GM10847 (cell line): ENCODE data around the gene GRN.

ENCODE experiments used
- POLR2A ChIP-seq: IDR thresholded peaks from 2 replicates; pipeline ENCODE4 v1.6.1; 2011; ENCODE audit not compliant: insufficient read length; ENCODE audit errors: extremely low read depth

The GRN gene

DNA sequence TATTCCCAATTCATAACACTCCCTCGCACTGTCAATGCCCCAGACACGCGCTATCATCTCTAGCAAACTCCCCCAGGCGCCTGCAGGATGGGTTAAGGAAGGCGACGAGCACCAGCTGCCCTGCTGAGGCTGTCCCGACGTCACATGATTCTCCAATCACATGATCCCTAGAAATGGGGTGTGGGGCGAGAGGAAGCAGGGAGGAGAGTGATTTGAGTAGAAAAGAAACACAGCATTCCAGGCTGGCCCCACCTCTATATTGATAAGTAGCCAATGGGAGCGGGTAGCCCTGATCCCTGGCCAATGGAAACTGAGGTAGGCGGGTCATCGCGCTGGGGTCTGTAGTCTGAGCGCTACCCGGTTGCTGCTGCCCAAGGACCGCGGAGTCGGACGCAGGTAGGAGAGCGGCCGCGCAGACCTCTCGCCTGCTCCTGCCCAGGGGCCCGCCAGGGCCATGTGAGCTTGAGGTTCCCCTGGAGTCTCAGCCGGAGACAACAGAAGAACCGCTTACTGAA lies at the start of gene GRN:
Gene GRN (plus strand): TSS at position 364 of the 515 bp plus-strand sequence. CDS start 3,863 bp downstream, outside the sequence.
- peak; percentile 88 for TF ChIP-seq POLR2A

DNA sequence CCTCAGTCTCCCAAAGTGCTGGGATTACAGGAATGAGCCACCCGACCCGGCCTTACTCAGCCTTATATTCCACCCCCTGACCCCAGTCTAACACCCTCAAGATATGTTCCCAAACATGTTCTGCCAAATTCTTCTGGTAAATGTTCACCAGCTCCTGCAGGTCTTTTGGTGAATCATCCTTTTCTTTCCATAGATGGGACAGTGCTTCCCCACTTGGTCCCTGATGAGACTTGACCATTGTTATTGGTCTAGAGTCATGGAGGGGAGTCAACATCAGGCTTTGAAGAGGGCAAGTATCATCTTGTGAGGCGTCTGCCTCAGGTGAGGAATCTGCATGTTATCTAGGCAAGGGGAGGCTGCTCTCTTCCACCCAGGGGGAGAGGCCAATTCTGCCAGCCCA lies 47.1 kb upstream of the GRN start:
- no peak for TF ChIP-seq POLR2A

DNA sequence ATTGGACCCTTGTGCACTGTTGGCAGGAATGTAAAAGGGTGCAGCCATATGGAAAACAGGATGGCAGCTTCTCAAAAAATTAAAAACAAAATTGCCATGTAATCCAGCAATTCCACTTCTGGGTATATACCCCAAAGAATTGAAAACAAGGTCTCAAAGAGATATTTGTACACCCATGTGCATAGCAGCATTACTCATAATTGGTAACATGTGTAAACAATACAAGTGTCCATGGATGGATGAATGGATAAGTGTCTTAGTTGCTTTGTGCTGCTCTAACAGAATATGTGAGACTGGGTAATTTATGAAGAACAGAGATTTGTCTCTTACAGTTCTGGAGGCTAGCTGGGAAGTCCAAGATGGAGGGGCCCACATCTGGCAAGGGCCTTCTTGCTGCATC lies 40.5 kb upstream of the GRN start:
- no peak for TF ChIP-seq POLR2A

DNA sequence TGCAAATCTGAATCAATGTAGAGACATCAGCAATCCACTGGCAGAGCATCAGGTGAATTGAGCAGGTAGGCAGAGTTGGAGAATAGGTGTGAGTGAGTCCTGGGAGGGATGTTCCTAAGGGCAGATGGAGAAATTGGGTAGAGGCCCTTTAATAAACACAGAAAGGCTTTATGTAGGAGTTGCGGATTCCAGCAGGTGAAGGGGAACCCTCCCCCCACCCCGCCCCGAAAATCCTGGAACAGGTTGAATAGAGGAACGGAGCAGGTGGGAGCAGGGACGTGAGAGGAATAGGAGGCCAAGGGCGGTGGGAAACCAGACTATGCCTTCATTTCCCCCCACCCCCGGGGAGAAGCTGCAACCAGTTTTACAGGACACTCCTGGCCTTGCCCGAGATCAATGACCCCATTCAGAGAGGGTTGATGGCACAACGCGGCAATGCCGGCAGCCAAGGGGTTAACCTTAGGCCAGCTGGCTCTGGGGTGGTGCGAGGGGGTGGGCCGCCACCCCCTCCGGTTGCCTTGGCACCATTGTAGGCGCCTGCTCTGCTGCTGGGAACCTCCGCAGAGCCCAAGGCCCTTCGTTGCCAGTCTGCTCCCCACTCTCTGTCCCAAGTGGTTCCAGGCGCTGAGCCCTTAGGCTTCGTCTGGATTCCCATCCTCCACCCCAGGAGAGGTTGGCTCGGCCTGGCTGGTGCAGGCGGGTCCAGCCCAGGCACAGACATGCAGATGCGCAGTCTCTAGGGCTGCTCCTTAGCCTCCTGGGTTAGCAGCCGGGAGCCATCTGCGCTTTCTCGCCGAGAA lies 37.5 kb upstream of the GRN start:
- no peak for TF ChIP-seq POLR2A

DNA sequence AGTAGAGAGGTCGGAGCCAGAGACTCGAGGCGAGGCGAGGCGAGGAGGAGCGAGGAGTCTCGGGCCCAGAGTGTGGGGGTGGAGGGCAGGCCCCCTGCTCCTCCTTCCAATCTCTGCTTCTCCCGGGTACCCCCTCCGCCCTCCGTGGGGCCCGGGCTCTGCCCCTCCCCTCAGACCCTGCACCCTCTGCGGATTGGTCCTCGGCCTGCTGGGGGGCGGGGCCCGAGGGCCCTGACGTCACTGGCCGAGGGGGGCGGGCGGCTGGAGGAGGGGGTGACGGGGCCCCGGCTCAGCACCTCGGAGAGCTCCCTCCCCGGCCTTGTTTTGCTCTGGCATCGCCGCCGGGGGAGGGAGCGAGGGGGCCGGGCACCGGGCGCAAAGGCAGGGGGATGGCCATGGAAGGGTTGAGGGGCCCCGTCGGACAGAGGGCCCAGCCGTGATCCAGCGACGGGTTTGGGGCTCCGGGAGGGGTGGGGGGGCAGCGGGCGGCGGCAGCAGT lies 36.7 kb upstream of the GRN start, which contains the start of gene RUNDC3A:
Gene RUNDC3A (plus strand): TSS at position 282 of the 499 bp plus-strand sequence. CDS start 232 bp downstream, outside the sequence.
- no peak for TF ChIP-seq POLR2A

DNA sequence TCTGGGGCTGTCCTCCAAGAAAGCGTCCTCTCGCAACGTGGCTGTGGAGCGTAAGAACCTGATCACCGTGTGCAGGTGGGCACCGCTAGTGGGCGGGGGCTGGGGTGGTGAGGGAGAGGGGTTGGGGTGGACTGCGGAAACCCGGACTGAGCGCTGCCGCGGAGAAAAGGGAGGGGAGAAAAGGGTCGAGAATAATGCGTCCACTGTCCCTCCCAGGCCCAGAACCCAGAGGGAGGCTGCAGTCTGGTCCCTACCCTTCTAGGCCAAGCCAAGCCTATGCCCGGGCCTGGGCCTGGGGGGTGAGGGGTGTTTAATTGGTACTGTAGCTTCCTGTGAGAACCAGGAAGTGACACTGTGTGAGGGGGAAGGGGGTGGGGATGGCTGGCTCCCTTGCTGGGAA lies 36.2 kb upstream of the GRN start:
- no peak for TF ChIP-seq POLR2A

DNA sequence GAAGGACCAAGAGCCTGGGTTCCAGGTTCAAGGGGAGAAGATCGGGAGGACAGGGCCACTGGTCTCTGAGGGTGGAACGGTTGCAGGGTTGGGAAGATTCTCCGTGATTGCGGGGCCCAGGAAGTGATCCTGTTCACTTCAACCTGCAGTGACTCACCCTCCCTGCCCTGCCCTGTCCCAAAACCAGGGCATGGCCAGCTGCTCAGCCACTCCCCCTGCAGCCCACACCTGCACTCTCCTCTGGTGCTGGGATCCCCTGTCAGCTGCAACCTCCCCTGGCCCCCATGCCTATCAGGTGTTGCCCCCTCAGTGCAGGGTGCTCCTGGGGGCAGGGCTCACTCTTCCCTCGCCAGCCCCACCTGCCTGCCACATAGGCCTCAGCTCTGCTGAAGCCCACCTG lies 35.6 kb upstream of the GRN start:
- no peak for TF ChIP-seq POLR2A

DNA sequence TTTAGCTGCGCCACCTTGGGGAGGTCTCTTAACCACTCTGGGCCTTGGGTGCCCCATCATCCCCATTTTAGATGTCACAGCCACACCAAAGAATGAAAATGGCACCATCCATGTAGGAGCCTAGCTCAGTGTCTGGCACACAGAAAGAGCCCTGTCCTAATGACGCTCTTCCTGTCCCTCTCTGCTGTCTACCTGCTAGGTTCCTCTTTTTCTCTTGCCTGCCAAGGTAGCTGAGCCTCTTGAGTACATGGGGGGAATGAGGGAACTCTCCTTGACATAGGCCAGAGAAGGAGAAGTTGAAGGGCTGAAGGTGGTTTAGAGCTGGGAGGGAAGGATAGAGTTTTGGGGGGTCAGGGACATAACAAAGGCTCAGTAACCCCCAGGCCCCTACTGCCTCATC lies 34.9 kb upstream of the GRN start:
- no peak for TF ChIP-seq POLR2A

DNA sequence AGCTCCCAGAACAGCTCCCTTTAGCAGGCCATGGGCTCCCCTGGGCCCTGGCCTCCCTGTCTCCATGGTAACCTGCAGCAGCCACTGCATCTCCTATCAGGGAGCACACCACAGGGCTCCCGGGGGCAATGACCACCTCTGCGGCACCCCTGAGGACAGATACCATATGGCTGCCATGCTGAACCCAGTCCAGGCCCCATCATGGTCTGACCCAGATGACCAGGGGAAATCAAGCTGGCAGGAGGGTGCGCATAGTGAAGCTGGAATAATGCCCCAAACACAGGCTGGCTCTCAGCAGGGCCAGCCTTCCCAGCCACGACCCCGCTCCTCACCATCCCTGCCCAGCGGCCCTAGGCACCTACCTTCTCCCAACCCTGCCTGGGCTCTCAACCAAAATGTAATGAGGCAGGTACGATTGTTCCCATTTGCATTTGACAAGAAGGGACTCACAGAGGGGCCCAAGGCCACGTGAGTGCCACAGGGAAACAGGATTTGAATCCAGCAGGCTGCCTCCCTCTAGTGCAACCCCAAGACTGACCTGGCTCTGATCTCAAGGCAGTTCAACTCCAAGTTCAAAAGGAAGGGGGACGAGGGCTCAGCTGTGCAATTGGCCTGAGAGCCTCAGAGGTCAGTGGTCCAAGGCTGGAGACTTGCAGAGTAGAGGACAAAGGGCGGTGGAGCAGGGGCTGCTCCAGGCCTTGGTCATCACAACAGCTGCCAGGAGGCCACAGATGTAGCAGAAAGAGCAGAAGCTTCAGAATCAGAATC lies 34.3 kb upstream of the GRN start:
- no peak for TF ChIP-seq POLR2A

DNA sequence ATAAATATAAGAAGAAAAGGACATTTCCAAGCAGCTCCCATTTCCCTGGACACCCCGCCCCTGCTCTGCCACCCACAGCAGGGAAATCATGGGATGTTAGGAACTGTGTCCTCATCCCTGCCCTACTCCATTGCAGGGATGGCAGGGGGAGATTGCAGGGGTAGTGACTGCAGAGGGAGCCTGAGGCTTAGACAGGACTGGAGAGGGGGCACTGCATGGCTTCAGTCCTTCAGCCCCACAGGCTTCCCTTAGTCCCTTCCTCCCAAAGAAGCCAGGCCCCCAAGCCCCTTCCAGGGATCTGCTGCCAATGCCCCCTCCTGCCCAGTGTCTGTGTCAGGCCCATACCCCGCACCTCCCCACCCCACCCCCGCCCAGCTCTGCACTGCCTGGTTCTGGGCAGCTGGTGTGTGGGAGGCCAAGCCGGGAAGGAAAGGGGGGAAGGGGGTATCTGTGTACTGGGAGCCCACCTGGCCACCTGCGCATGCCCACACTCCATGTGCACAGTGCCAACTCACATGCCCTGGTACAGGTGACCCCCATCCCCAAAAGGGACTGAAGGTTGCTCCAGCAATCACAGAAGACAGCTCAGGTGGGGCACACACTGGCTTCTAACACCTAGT lies 33.4 kb upstream of the GRN start:
- no peak for TF ChIP-seq POLR2A

DNA sequence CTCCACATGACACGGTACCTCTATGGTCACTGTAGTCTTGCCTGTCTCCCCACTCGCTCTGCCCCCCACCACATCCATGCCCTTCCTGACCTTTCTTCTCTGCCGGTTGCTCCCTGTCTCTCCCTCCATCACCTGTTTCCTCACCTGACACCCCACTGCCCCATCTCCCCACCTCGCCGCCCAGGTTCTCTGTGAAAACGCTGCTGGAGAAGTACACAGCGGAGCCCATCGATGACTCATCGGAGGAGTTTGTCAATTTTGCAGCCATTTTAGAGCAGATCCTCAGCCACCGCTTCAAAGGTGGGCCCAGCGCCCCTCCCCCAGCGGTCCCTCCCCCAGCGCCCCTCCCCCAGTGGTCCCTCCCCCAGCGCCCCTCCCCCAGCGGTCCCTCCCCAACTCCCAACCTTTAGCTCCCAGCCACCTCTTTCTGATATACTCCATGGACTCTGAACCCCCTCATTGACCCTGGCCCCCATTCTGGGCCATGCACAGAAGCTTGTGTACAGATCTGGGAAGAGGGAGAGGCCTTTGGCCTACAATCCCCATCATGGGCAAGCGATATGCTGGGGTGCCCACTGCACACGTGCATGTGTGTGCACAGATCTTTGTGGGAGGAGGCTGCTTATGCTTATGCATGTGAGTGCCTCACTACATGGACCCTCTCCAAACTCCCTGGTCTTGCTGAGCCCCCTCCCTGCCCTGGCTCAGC lies 32.6 kb upstream of the GRN start:
- TF ChIP-seq POLR2A = no peak

DNA sequence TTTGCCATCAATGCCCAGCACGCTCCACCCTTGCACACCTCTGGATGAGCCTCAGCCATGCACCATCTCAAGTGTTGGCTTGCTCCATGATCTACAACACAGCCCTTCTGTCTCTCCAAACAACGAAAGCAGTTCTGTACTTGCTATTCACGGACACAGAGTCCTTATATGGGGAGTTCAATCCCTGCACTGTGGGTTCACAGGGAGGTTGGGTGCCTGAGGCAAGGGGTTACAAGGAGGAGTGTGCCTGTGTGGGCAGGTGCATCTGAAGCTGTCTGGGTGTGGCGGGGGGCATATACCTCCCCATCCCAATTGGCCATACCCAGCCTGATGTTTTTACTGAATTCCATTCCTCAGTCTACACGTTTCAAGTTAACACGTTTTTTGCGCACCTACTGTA lies 31.1 kb upstream of the GRN start:
- TF ChIP-seq POLR2A = no peak

DNA sequence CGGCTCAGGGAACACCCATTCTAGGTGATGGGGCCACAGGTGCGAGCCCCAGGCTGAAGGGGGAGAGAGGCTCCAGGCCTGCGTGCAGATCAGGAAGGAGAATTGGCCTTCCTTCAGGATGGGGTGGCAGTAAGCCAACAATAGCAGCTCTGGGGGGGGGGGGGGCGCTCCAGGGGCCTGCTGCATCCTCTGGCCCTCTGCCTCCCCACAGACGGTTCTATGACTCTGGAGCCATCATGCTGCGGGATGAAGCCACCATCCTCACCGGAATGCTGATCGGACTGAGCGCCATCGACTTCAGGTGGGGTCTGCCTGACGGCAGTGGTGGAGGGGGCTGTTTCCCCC lies 30.6 kb upstream of the GRN start:
- no peak for TF ChIP-seq POLR2A

DNA sequence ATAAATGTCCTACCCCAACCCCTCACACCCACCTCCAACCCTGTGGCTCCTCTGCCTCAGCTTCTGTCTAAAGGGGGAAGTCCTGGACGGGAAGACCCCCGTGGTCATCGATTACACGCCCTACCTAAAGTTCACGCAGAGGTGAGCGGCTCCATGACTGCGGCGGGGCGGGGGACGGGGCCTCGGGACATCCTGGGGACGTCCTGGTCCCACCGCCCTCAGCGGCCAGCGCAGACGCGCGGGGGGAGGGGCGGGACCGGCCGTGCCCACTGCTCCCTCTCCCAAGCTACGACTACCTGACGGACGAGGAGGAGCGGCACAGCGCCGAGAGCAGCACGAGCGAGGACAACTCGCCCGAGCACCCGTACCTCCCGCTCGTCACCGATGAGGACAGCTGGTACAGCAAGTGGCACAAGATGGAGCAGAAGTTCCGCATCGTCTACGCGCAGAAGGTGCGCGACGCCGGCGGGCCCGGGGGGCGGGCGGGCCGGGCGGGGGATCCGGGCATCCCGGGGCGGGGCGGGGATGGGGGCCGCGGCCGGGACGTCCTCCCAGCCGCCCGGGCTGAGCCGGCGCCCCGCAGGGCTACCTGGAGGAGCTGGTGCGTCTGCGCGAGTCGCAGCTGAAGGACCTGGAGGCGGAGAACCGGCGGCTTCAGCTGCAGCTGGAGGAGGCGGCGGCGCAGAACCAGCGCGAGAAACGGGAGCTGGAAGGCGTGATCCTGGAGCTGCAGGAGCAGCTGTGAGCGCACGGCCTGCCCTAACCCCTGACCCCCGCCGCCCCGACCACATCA lies 30.0 kb upstream of the GRN start:
- no peak for TF ChIP-seq POLR2A
